ENCODE measurements around the gene DAZAP2. TPM values are rescaled to one million over a fixed set of nuclear protein-coding genes. Genes with fewer than 3 reads are reported as not detected.

The DAZAP2 gene
- total and polyA plus RNA-seq, 4 donors: 66.0 to 218 (median 135) TPM

DNA sequence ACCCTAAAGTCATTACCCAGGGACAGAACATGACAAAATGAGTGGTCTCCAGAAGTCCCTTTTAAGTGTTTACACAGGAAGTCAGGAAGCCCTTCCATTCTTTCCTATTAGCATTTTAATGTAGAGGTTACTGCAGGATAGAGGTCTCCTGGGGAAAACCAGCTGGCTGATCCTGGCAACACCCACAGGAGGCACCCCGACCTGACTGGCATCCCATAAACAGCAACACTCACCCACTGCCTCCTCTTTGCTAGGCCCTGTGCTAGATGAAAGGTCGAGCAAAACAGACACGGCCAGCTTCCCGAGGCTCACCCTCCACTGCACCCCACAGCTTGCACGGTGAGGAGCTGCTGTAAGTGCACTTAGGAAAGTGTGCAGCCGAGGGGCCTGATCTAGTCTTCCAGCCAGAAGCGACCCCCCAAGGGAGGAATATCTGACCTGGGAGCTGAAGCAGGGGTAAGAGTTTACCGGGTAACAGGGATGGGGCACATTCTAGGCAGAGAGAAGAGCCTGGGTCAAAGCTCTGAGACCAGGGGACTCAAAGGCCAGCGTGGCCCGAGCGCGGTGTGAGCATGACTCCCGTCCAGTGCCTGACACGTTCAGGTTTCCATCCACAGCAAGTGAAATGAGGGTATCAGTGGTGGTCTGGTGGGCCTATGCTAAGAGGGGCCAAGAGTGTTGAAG lies 9.0 kb downstream of the DAZAP2 start:
- Histone ChIP-seq H3K27ac (ENCODE audit: low read depth in 1 of 2, low read length in 2 of 2) (no peak overlapping the region), H3K4me3 (ENCODE audit: low read depth in 1 of 3, low read length in 3 of 3) (no peak overlapping the region), H3K36me3 (ENCODE audit: control insufficient read depth in 4 of 4, insufficient read depth in 3 of 4, low read depth in 1 of 4, low read length in 3 of 4) (peaks cover 0 to 12% (median 8%) of the 10 kb centered on the region in 4 donors), H3K9me3 (ENCODE audit: control insufficient read depth in 4 of 4, low read length in 3 of 4) (no peaks in the 10 kb centered on the region), H3K4me1 (ENCODE audit: control insufficient read depth in 4 of 4, insufficient read depth in 4 of 4, low read length in 3 of 4) (peaks cover 0 to 7% (median 2%) of the 10 kb centered on the region in 4 donors), H3K9ac (ENCODE audit: low read depth in 1 of 2, low read length in 2 of 2) (no peak overlapping the region), H3K27me3 (ENCODE audit: control insufficient read depth in 4 of 4, insufficient read depth in 4 of 4, low read length in 3 of 4) (no peaks in the 10 kb centered on the region)
- WGBS: 84% methylated on average over 14 of the region's 14 CpGs
- TF ChIP-seq HNF4A (conservative IDR thresholded peaks at IDR 0.05) (no peak), EGR1 (IDR thresholded peaks at IDR 0.05; ENCODE audit: low read depth in 2 of 2) (no peak), HNF4G (IDR thresholded peaks at IDR 0.05) (no peak), JUND (IDR thresholded peaks at IDR 0.05) (no peak), FOXA2 (IDR thresholded peaks at IDR 0.05) (no peak), SP1 (IDR thresholded peaks at IDR 0.05) (no peak), YY1 (IDR thresholded peaks at IDR 0.05) (no peak), FOXA1 (IDR thresholded peaks at IDR 0.05) (no peak), NR2F2 (IDR thresholded peaks at IDR 0.05) (no peak), REST (IDR thresholded peaks at IDR 0.05) (no peak), RXRA (IDR thresholded peaks at IDR 0.05) (no peak), TAF1 (conservative IDR thresholded peaks at IDR 0.05) (no peak), RAD21 (IDR thresholded peaks at IDR 0.05) (no peak), GABPA (IDR thresholded peaks at IDR 0.05 in 1 of 2, conservative IDR thresholded peaks at IDR 0.05 in 1 of 2) (no peak), ATF3 (IDR thresholded peaks at IDR 0.05) (no peak)
- TF ChIP-seq, protein P1, sequence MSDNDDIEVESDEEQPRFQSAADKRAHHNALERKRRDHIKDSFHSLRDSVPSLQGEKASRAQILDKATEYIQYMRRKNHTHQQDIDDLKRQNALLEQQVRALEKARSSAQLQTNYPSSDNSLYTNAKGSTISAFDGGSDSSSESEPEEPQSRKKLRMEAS (IDR thresholded peaks at IDR 0.05): no peak
- TF ChIP-seq, protein P2, sequence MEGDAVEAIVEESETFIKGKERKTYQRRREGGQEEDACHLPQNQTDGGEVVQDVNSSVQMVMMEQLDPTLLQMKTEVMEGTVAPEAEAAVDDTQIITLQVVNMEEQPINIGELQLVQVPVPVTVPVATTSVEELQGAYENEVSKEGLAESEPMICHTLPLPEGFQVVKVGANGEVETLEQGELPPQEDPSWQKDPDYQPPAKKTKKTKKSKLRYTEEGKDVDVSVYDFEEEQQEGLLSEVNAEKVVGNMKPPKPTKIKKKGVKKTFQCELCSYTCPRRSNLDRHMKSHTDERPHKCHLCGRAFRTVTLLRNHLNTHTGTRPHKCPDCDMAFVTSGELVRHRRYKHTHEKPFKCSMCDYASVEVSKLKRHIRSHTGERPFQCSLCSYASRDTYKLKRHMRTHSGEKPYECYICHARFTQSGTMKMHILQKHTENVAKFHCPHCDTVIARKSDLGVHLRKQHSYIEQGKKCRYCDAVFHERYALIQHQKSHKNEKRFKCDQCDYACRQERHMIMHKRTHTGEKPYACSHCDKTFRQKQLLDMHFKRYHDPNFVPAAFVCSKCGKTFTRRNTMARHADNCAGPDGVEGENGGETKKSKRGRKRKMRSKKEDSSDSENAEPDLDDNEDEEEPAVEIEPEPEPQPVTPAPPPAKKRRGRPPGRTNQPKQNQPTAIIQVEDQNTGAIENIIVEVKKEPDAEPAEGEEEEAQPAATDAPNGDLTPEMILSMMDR (IDR thresholded peaks at IDR 0.05; ENCODE audit: low read depth, low read length, missing input control): no peak
- TF ChIP-seq, protein P3, sequence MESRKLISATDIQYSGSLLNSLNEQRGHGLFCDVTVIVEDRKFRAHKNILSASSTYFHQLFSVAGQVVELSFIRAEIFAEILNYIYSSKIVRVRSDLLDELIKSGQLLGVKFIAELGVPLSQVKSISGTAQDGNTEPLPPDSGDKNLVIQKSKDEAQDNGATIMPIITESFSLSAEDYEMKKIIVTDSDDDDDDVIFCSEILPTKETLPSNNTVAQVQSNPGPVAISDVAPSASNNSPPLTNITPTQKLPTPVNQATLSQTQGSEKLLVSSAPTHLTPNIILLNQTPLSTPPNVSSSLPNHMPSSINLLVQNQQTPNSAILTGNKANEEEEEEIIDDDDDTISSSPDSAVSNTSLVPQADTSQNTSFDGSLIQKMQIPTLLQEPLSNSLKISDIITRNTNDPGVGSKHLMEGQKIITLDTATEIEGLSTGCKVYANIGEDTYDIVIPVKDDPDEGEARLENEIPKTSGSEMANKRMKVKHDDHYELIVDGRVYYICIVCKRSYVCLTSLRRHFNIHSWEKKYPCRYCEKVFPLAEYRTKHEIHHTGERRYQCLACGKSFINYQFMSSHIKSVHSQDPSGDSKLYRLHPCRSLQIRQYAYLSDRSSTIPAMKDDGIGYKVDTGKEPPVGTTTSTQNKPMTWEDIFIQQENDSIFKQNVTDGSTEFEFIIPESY (IDR thresholded peaks at IDR 0.05): no peak
- no peak for DNase-seq (ENCODE audit: low spot score)
